Breast epithelium (tissue), 4 donors: ENCODE results near the gene CCDC57. TPM values are rescaled to one million over a fixed set of nuclear protein-coding genes. Genes with fewer than 3 reads are reported as not detected.

Experiments used
- DNase-seq, 2 donors: peaks; one replicate each; pipeline ENCODE4 v3.0.0-alpha.2; 2019; ENCODE audit warnings: low spot score in 2 of 2
- H3K27ac ChIP-seq, 2 donors: fragments of 200-600 bp; sonication (generic) in 1 of 2; one replicate each; pipeline ENCODE4 v1.5.1; 2016 to 2019; ENCODE audit warnings: mild to moderate bottlenecking in 1 of 2
- H3K27me3 ChIP-seq, 2 donors: fragments of 200-600 bp; sonication (generic) in 1 of 2; one replicate each; pipeline versions ENCODE4 v1.5.1 to v1.6.0; 2017 to 2019; ENCODE audit warnings: control low read depth in 1 of 2, mild to moderate bottlenecking in 1 of 2
- H3K36me3 ChIP-seq: fragments of 200-600 bp; one replicate; pipeline ENCODE4 v1.5.1; 2019
- H3K4me1 ChIP-seq, 2 donors: fragments of 200-600 bp; sonication (generic); one replicate each; pipeline ENCODE4 v1.5.1; 2016 to 2019; ENCODE audit warnings: control low read depth in 1 of 2
- H3K4me3 ChIP-seq, 3 donors: fragments of 200-600 bp; sonication (generic); 1 replicate in 2 of 3; 2 replicates in 1 of 3; pipeline ENCODE4 v1.5.1; 2016 to 2019; ENCODE audit warnings: mild to moderate bottlenecking in 3 of 3, moderate library complexity in 2 of 3
- H3K9me3 ChIP-seq, 2 donors: fragments of 200-600 bp; sonication (generic) in 1 of 2; one replicate each; pipeline ENCODE4 v1.5.1; 2016 to 2019; ENCODE audit warnings: control low read depth in 1 of 2
- CTCF ChIP-seq, 3 donors: fragments of 450-650 bp; IDR thresholded peaks; one replicate each; pipeline ENCODE4 v1.5.1; 2016 to 2017; ENCODE audit warnings: antibody characterized with exemption in 3 of 3, mild to moderate bottlenecking in 3 of 3, moderate library complexity in 3 of 3
- POLR2A ChIP-seq: fragments of 450-650 bp; IDR thresholded peaks from one replicate; pipeline ENCODE4 v1.6.1; 2016; ENCODE audit warnings: antibody characterized with exemption, mild to moderate bottlenecking, moderate library complexity
- POLR2AphosphoS5 ChIP-seq, 3 donors: sonication (generic); formaldehyde crosslinking; IDR thresholded peaks; one replicate each; pipeline ENCODE4 v1.6.1; 2017; ENCODE audit warnings: antibody characterized with exemption in 3 of 3
- intact Hi-C: fragments of 100-400 bp; cut with DNase I; formaldehyde crosslinking; loops from one replicate; pipeline ENCODE4 v1.15.1; 2023; ENCODE audit warnings: low total_unique reads
- total RNA-seq, 3 donors: library from RNA; depleted of rRNA; stranded (reverse); fragments of >200 nt; gene quantifications; one replicate each; pipeline ENCODE4 v1.1.0, GENCODE V29; 2016

The CCDC57 gene
- total RNA-seq, 3 donors from 2014 or later, result 13.4 to 56.9 (median 52.8) TPM

GRCh38 chr17:82152114-82152513, 60.5 kb downstream of the CCDC57 start:
- Histone ChIP-seq H3K36me3 (no peaks in the 10 kb centered on the region), H3K4me1 (peaks cover 5 to 6% of the 10 kb centered on the region in 2 donors), H3K27ac (peak overlapping the region; percentile 87 to 97), H3K4me3 (peak overlapping the region in 1 of 3 donors; percentile 22), H3K27me3 (no peaks in the 10 kb centered on the region), H3K9me3 (no peaks in the 10 kb centered on the region)
- intact Hi-C loops, result loop anchor here (5.0 kb wide), 1 partner anchor 120 kb away; the partner anchor contains the start of gene RAC3
- no peak for DNase-seq
- TF ChIP-seq POLR2AphosphoS5 (IDR thresholded peaks at IDR 0.05) (no peak), POLR2A (no peak)

GRCh38 chr17:82151106-82151957, 61.3 kb downstream of the CCDC57 start:
- H3K27ac ChIP-seq, result peak overlapping the region; percentile 87 to 97
- TF ChIP-seq POLR2AphosphoS5 (IDR thresholded peaks at IDR 0.05) (no peak), POLR2A (no peak), CTCF (IDR thresholded peaks at IDR 0.05) (no peak)
- peaks cover 5 to 6% of the 10 kb centered on the region in 2 donors for H3K4me1 ChIP-seq
- no peaks in the 10 kb centered on the region for H3K27me3 ChIP-seq
- intact Hi-C loops, result loop anchor here (5.0 kb wide), 1 partner anchor 119 kb away; the partner anchor contains the start of gene RAC3
- no peaks in the 10 kb centered on the region for H3K36me3 ChIP-seq
- DNase-seq, result no peak
- no peaks in the 10 kb centered on the region for H3K9me3 ChIP-seq
- no peak overlapping the region for H3K4me3 ChIP-seq

GRCh38 chr17:82149401-82150099, 63.1 kb downstream of the CCDC57 start:
- Histone ChIP-seq H3K4me1 (peaks cover 5 to 6% of the 10 kb centered on the region in 2 donors), H3K36me3 (no peaks in the 10 kb centered on the region), H3K9me3 (no peaks in the 10 kb centered on the region), H3K27ac (no peak overlapping the region), H3K27me3 (no peaks in the 10 kb centered on the region), H3K4me3 (no peak overlapping the region)
- TF ChIP-seq POLR2A (no peak), POLR2AphosphoS5 (IDR thresholded peaks at IDR 0.05) (no peak), CTCF (IDR thresholded peaks at IDR 0.05) (no peak)
- no peak for DNase-seq
- intact Hi-C loops, result loop anchor here (5.0 kb wide), 1 partner anchor 117 kb away; the partner anchor contains the start of gene RAC3

- Histone ChIP-seq H3K4me3 (no peak overlapping the region), H3K36me3 (no peaks in the 10 kb centered on the region), H3K27me3 (no peaks in the 10 kb centered on the region), H3K9me3 (no peaks in the 10 kb centered on the region), H3K4me1 (peaks cover 3 to 6% of the 10 kb centered on the region in 2 donors), H3K27ac (no peak overlapping the region)
- TF ChIP-seq CTCF (IDR thresholded peaks at IDR 0.05) (no peak), POLR2A (no peak), POLR2AphosphoS5 (IDR thresholded peaks at IDR 0.05) (no peak)
- DNase-seq, result no peak
- intact Hi-C loops, result no loop called here
These were observed 63.6 kb downstream of the CCDC57 start for GRCh38 chr17:82148997-82149396.

GRCh38 chr17:82148011-82148410, 64.6 kb downstream of the CCDC57 start:
- no peak for DNase-seq
- no peaks in the 10 kb centered on the region for H3K27me3 ChIP-seq
- H3K4me3 ChIP-seq, result no peak overlapping the region
- no peak overlapping the region for H3K27ac ChIP-seq
- intact Hi-C loops, result no loop called here
- H3K36me3 ChIP-seq, result no peaks in the 10 kb centered on the region
- H3K4me1 ChIP-seq, result peaks cover 0 to 6% of the 10 kb centered on the region in 2 donors
- no peak for TF ChIP-seq POLR2AphosphoS5 (IDR thresholded peaks at IDR 0.05)
- no peak for TF ChIP-seq POLR2A
- no peak for TF ChIP-seq CTCF (IDR thresholded peaks at IDR 0.05)
- no peaks in the 10 kb centered on the region for H3K9me3 ChIP-seq
